ENCODE results near the gene APLF.

Gene APLF

DNA sequence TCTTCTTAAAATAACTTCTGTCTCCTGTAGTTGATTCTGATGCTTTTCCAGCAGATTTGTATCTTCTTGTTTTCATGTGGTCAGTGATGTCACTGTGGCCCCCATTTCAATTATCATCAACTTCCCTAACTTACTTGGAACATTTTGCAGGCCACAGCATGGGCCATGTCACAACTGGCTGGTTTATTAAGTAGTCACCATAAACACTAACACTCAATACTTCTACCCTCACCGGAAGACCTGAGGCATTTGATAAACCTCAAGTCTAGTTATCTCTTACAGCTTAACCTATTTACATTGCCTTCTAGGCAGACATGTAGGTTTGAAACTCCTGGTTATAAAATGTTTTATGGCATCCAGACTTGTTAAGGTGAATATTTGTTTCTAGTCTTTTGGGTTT lies 138.6 kb downstream of the APLF start:
- TF ChIP-seq, protein P1, sequence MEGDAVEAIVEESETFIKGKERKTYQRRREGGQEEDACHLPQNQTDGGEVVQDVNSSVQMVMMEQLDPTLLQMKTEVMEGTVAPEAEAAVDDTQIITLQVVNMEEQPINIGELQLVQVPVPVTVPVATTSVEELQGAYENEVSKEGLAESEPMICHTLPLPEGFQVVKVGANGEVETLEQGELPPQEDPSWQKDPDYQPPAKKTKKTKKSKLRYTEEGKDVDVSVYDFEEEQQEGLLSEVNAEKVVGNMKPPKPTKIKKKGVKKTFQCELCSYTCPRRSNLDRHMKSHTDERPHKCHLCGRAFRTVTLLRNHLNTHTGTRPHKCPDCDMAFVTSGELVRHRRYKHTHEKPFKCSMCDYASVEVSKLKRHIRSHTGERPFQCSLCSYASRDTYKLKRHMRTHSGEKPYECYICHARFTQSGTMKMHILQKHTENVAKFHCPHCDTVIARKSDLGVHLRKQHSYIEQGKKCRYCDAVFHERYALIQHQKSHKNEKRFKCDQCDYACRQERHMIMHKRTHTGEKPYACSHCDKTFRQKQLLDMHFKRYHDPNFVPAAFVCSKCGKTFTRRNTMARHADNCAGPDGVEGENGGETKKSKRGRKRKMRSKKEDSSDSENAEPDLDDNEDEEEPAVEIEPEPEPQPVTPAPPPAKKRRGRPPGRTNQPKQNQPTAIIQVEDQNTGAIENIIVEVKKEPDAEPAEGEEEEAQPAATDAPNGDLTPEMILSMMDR (IDR thresholded peaks at IDR 0.05; ENCODE audit: extremely low read depth, missing control alignments) = no peak
- no peak for DNase-seq (ENCODE audit: low spot score)

DNA sequence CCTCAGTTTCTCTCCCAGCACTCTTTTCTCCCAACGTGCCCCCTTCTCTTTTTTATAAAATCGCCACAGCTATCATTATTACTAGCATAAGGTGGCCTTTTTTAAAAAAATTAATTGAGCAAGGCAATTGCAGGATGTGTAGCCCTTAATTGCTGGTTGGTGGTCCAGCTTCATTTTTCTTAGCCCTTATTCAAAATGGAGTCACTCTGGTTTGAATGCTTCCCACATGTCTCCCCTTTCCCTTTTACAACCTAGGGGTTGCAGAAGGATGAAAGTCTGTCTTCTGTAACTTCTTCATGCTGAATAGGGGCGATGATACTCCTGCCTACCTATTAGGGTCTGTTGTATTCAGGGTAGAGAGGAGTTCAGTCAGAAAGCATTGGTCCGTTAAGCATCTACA lies 139.4 kb downstream of the APLF start:
- TF ChIP-seq, protein P1 (IDR thresholded peaks at IDR 0.05; ENCODE audit: extremely low read depth, missing control alignments) = no peak
- DNase-seq (ENCODE audit: low spot score) = no peak

DNA sequence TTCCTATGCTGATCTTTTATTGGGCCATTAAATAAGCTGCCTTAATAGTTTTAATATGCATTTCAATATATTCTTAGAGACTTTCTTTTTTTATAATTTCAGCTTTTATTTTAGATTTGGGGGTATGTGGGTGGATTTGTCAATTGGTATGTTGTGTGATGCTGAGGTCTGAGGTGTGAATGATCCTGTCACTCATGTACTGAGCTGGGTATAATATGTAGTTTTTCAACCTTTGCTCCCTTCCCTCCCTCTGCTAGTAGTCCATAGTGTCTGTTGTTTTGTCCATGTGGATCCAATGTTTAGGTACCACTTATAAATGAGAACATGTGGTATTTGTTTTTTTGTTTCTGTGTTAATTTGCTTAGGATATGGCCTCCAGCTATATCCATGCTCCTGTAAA lies 140.5 kb downstream of the APLF start:
- DNase-seq (ENCODE audit: low spot score) = no peak
- TF ChIP-seq, protein P1 (IDR thresholded peaks at IDR 0.05; ENCODE audit: extremely low read depth, missing control alignments) = no peak

DNA sequence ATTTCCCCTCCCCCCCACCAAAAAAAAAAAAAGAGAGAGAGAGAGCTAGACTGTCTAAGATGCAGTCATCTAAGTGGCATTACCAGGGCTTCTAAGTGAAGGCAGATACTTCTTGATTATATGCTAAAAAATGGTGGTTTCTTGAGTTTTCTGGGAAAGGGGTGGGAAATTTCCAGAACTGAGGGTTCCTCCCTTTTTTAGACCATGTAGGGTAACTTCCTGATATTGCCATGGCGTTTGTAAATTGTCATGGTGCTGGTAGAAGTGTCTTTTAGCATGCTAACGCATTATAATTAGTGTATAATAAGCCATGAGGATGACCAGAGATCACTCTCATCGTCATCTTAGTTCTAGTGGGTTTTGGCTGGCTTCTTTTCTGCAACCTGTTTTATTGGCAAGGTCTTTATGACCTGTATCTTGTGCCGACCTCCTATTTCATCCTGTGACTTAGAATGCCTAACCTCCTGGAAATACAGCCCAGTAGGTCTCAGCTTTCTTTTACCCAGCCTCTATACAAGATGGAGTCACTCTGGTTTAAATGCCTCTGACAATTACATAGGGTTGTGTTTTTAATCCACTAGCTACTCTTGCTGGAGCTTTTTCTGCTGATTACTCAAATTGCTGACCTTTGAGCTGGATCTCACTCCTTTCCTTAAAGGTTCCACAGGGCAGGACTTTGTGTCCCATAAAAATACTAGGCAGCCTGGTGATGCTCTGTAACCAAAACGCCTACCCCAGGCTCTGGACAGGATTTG lies 145.6 kb downstream of the APLF start:
- no peak for DNase-seq (ENCODE audit: low spot score)
- TF ChIP-seq, protein P1 (IDR thresholded peaks at IDR 0.05; ENCODE audit: extremely low read depth, missing control alignments) = no peak

DNA sequence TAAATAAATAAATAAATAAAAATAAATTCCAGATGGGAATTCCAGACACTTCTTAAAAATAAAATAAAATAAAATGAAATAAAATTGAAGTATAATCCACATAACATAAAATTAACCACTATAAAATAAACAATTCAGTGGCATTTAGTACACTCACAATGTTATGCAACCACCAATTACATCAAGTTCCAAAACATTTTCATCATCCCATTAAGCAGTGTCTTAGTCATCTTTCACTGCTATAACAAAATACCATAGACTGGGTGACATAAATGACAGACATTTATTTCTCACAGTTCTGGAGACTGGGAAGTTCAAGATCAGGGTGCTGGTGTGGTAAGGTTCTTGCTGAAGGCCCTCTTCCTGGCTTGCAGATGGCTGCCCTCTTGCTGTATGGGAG lies 153.4 kb downstream of the APLF start:
- TF ChIP-seq, protein P1 (IDR thresholded peaks at IDR 0.05; ENCODE audit: extremely low read depth, missing control alignments) = no peak
- DNase-seq (ENCODE audit: low spot score) = no peak

DNA sequence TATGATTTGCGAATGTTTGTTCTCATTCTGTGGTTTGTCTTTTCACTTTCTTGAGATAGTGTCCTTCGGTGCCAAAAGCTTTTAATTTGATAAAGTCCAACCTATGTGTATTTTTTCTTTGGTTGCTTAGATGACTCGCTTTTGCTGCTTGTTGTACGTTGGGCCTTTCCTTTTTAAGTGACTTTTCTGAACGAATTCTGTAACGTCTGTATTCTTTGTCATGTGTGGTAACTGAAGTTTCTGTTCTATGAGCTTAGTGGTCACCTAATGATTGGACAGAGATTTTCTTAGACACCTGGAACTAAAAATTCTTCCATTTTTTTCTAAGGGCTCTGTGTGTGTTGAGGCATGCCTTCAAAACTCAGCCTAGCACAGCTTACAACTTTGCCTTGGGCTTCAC lies 156.4 kb downstream of the APLF start:
- no peak for DNase-seq (ENCODE audit: low spot score)
- TF ChIP-seq, protein P1 (IDR thresholded peaks at IDR 0.05; ENCODE audit: extremely low read depth, missing control alignments) = no peak

DNA sequence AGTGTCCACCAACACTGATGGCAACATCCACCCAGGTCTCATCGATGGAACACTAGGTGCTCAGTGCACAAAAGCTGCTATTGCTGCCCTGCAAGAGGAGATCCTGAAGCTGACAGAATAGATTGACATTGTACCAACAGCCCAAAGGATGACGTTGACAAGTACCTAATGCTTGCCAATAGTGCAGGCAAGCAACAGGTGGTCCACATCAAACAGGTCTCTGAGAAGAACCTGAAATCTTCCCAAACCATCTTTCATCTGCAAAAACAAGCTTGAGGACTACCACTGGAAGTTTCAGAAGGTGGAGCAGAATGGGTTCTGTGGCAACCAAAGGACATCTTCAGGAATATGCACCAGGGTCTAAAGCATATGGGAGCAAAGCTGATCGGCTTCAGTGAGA lies 160.2 kb downstream of the APLF start:
- DNase-seq (ENCODE audit: low spot score) = no peak
- TF ChIP-seq, protein P1 (IDR thresholded peaks at IDR 0.05; ENCODE audit: extremely low read depth, missing control alignments) = no peak

Measured in GM20000 (cell line).